OCI-LY1 (cell line): ENCODE data around the gene STRBP.

ENCODE experiments used
- CTCF ChIP-seq: fragments of 200-600 bp; sonication (generic), shearing (Covaris generic); IDR thresholded peaks from 2 replicates; pipeline ENCODE4 v1.5.1; 2017; ENCODE audit warnings: mild to moderate bottlenecking, antibody characterized with exemption, low read length, moderate library complexity, mixed read lengths
- EZH2 ChIP-seq: fragments of 200-600 bp; sonication (generic), shearing (Covaris generic); IDR thresholded peaks from 2 replicates; pipeline ENCODE4 v1.8.0; 2017; ENCODE audit warnings: borderline replicate concordance, mixed run types, mild to moderate bottlenecking, antibody characterized with exemption, low read length, moderate library complexity, mixed read lengths

- TF ChIP-seq CTCF (no peak), EZH2 (no peak)
Observed at GRCh38 chr9:123208626-123209174, 59.7 kb downstream of the STRBP start.
